ENCODE data around the gene PLEKHM3. TPM values are rescaled to one million over a fixed set of nuclear protein-coding genes. Genes with fewer than 3 reads are reported as not detected.

Gene PLEKHM3
- polyA plus RNA-seq, 1 donor (not counting 4 experiments of a cell fraction or from before 2014, with no cell fraction given), result 2.9 TPM

- no peak overlapping the region for H3K9ac ChIP-seq (ENCODE audit: control insufficient read depth, extremely low read depth, insufficient read depth, low read length)
- no peak overlapping the region for H3K4me3 ChIP-seq (ENCODE audit: control insufficient read depth in 2 of 3, extremely low read depth in 1 of 3, insufficient read depth in 2 of 3, low read depth in 1 of 3, low read length in 3 of 3)
- no peak overlapping the region for H3K27ac ChIP-seq (ENCODE audit: control insufficient read depth, insufficient read depth, low read length)
- TF ChIP-seq CTCF (optimal IDR thresholded peaks at IDR 0.05 in 1 of 3, IDR thresholded peaks at IDR 0.05 in 1 of 3, conservative IDR thresholded peaks at IDR 0.05 in 1 of 3; ENCODE audit: extremely low read depth in 1 of 3, insufficient read depth in 2 of 3, low read length in 3 of 3) (no peak), EZH2 (IDR thresholded peaks at IDR 0.05; ENCODE audit: low read length) (no peak)
- H4K20me1 ChIP-seq (ENCODE audit: control insufficient read depth, extremely low read depth, insufficient read depth, low read length), result no peaks in the 10 kb centered on the region
- H2AFZ ChIP-seq (ENCODE audit: control insufficient read depth, low read length), result no peak overlapping the region
- H3K9me3 ChIP-seq (ENCODE audit: control insufficient read depth, low read depth, low read length), result no peaks in the 10 kb centered on the region
- no peaks in the 10 kb centered on the region for H3K27me3 ChIP-seq (ENCODE audit: control insufficient read depth, extremely low read depth, insufficient read depth, low read length)
- dilution Hi-C loops (cut with MboI; ENCODE audit: extremely low pct_ligation_motif_present, low sequenced_read_pairs), result no loop called here
- no peaks in the 10 kb centered on the region for H3K79me2 ChIP-seq (ENCODE audit: control insufficient read depth, insufficient read depth, low read length)
- H3K4me1 ChIP-seq (ENCODE audit: control insufficient read depth, extremely low read depth, insufficient read depth, low read length), result peaks cover 11% of the 10 kb centered on the region
- no peaks in the 10 kb centered on the region for H3K36me3 ChIP-seq (ENCODE audit: control insufficient read depth in 2 of 2, extremely low read depth in 1 of 2, insufficient read depth in 2 of 2, low read length in 2 of 2)
- H3K4me2 ChIP-seq (ENCODE audit: control insufficient read depth, extremely low read depth, insufficient read depth, low read depth, low read length), result no peak overlapping the region
- DNase-seq (ENCODE audit: low read depth, low spot score) (no peak), FAIRE-seq (no peak)
- H3K9me1 ChIP-seq (ENCODE audit: control insufficient read depth, extremely low read depth, insufficient read depth, low read length), result no peaks in the 10 kb centered on the region
Measured at GRCh38 chr2:207782238-207783030, 242.9 kb downstream of the PLEKHM3 start.

- H3K9me1 ChIP-seq (ENCODE audit: control insufficient read depth, extremely low read depth, insufficient read depth, low read length), result no peaks in the 10 kb centered on the region
- TF ChIP-seq CTCF (optimal IDR thresholded peaks at IDR 0.05 in 1 of 3, IDR thresholded peaks at IDR 0.05 in 1 of 3, conservative IDR thresholded peaks at IDR 0.05 in 1 of 3; ENCODE audit: extremely low read depth in 1 of 3, insufficient read depth in 2 of 3, low read length in 3 of 3) (no peak), EZH2 (IDR thresholded peaks at IDR 0.05; ENCODE audit: low read length) (no peak)
- no peak overlapping the region for H3K4me2 ChIP-seq (ENCODE audit: control insufficient read depth, extremely low read depth, insufficient read depth, low read depth, low read length)
- H3K27ac ChIP-seq (ENCODE audit: control insufficient read depth, insufficient read depth, low read length), result no peak overlapping the region
- peaks cover 5% of the 10 kb centered on the region for H3K4me1 ChIP-seq (ENCODE audit: control insufficient read depth, extremely low read depth, insufficient read depth, low read length)
- H3K79me2 ChIP-seq (ENCODE audit: control insufficient read depth, insufficient read depth, low read length), result no peaks in the 10 kb centered on the region
- no peak overlapping the region for H3K4me3 ChIP-seq (ENCODE audit: control insufficient read depth in 2 of 3, extremely low read depth in 1 of 3, insufficient read depth in 2 of 3, low read depth in 1 of 3, low read length in 3 of 3)
- H3K9me3 ChIP-seq (ENCODE audit: control insufficient read depth, low read depth, low read length), result no peaks in the 10 kb centered on the region
- no peaks in the 10 kb centered on the region for H3K27me3 ChIP-seq (ENCODE audit: control insufficient read depth, extremely low read depth, insufficient read depth, low read length)
- dilution Hi-C loops (cut with MboI; ENCODE audit: extremely low pct_ligation_motif_present, low sequenced_read_pairs), result no loop called here
- H3K9ac ChIP-seq (ENCODE audit: control insufficient read depth, extremely low read depth, insufficient read depth, low read length), result no peak overlapping the region
- H4K20me1 ChIP-seq (ENCODE audit: control insufficient read depth, extremely low read depth, insufficient read depth, low read length), result no peaks in the 10 kb centered on the region
- DNase-seq (ENCODE audit: low read depth, low spot score) (no peak), FAIRE-seq (no peak)
- no peaks in the 10 kb centered on the region for H3K36me3 ChIP-seq (ENCODE audit: control insufficient read depth in 2 of 2, extremely low read depth in 1 of 2, insufficient read depth in 2 of 2, low read length in 2 of 2)
- H2AFZ ChIP-seq (ENCODE audit: control insufficient read depth, low read length), result no peak overlapping the region
Measured at GRCh38 chr2:207779523-207779922, 245.8 kb downstream of the PLEKHM3 start.

Data from keratinocyte (primary cell).